NCI-H748 treated with DMSO at 0.1 percent for 48 hours (cell line): ENCODE measurements around the gene PPARG.

Source experiments
- DNase-seq: peaks from one replicate; lab custom pipeline; 2025; lab: John Stamatoyannopoulos, UW

Gene PPARG

DNA sequence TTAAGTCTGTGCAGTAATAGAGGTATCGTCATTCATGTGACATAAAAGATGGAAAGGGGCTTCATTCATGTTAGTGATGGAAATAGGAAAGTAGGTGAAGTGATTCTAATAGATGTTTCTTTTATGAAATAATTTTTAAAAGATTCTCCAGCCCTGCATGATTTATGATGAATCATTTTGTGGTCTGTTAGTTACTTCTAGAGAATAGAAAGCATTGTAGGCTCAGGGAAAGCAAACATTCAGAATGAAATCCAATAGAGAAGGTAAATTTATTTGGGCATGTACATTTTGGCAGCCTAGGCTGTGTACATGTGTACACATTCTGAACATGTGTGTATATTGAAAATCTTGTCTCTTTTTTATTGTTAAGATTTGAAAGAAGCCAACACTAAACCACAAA lies 23.1 kb downstream of the PPARG start:
- DNase-seq, result no peak

DNA sequence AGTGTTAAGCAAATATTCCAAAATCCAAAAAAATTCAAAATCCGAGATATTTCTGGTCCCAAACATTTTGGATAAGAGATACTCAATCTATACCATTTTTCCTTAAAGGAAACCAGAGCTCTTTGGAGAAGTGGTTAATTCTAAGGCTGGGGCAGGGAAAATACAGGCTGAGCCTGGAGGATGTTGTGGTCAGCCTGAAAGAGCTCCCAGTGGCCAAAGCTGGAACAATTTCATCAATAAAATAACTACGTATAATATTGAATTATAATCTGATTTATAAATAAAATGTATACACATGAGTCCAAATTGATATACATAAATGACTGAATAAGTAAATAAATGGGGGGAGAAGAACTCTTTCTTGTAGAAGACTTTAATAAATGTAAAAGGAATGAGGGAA lies 24.6 kb downstream of the PPARG start:
- DNase-seq, result no peak

DNA sequence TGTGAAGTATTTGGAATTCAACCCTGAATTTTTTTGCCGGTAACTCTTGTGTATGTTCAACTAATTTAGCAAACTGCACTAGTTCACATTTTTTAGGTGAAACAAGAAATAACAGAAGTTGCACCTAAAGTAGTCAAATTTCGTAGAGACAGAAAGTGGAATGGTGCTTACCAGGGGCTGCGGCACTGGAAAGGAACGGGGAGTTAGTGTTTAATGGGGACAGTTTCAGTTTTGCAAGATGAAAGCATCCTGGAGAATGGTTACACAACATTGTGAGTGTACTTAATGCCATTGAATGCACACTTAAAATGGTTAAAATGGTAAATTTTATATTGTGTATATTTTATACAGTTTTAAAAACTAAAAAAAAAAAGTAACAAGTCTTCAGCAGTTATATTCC lies 27.4 kb downstream of the PPARG start:
- DNase-seq, result no peak

- no peak for DNase-seq
Observed at GRCh38 chr3:12316729-12317351, 28.0 kb downstream of the PPARG start.

GRCh38 chr3:12317914-12318313 lies 29.0 kb downstream of the PPARG start:
- no peak for DNase-seq

GRCh38 chr3:12318758-12319621 lies 30.1 kb downstream of the PPARG start:
- DNase-seq, result no peak

- DNase-seq, result no peak
Observed at GRCh38 chr3:12321015-12321414, 32.1 kb downstream of the PPARG start.

DNA sequence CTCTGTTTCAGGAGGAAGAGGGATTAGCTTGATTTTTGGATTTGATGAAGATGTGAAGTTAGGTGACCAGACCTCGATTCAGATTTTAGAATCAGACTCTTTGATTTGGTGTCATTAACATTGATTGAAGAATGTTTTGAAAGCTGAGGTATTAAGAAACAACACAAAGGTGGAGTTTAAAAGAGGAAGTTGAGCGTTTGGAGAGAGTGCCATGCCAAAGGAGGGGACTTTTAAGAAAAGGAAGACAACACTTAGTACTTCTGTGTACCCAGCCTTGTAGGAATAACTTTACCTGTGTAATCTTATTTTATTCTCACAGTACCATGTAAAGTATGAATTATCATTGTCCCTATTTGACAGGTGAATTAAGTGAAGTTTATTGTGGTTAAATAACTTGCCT lies 34.4 kb downstream of the PPARG start:
- DNase-seq, result no peak

GRCh38 chr3:12325586-12326515 lies 37.0 kb downstream of the PPARG start:
- no peak for DNase-seq

- DNase-seq, result no peak
Observed at GRCh38 chr3:12327021-12327420, 38.2 kb downstream of the PPARG start.

DNA sequence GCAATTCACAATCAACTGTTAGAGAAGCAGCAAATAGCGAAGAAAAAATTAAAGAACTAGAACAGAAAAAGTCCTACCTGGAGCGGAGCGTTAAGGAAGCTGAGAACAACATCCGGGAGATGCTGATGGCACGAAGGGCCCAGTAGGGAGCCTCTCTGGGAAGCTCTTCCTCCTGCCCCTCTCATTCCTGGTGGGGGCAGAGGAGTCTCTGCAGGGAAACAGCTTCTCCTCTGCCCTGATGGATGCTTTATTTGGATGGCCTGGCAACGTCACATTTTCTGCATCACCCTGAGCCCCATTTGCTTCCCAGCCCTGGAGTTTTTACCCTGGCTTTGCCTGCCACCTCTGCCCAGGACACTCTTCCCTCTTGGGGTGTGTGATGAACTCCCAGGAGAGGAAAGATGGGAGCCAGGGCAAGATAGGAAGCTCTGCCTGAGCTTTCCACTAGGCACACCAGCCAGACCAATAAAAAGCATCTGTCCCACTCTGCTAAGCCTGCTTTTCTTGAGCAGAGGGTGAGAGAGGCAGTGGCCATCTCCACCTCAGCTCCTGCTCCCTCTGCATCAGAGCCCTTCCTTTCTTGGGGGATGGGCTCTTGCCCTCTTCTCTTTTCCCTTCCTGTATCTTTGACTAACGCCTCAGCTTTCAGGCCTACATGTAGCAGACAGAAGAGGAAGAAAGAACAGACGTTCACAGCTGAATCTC lies 39.4 kb downstream of the PPARG start:
- DNase-seq, result no peak

GRCh38 chr3:12328837-12329462 lies 40.1 kb downstream of the PPARG start:
- DNase-seq, result no peak

DNA sequence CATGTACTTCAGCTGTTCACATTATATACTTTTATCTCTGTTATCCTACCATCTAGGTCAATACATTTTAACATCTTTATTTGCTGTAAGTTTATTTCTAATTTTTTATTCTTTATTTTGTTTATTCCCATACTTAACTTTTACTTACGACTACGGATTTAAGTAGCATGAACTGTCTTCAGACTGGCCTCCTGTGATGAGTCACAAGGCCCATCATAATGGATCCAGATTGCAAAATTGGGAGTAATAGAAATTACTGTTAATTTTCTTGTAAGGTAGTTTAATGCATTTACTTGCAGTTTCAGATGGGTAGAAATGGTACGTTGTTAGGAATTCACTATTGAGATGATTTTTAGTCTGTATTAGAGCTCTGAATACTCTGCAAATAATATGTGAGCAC lies 45.9 kb downstream of the PPARG start:
- no peak for DNase-seq

GRCh38 chr3:12335421-12335820 lies 46.6 kb downstream of the PPARG start:
- DNase-seq, result no peak

- DNase-seq, result no peak
Observed at GRCh38 chr3:12336099-12336498, 47.2 kb downstream of the PPARG start.

- DNase-seq, result no peak
Observed at GRCh38 chr3:12338595-12339546, 50.0 kb downstream of the PPARG start.

DNA sequence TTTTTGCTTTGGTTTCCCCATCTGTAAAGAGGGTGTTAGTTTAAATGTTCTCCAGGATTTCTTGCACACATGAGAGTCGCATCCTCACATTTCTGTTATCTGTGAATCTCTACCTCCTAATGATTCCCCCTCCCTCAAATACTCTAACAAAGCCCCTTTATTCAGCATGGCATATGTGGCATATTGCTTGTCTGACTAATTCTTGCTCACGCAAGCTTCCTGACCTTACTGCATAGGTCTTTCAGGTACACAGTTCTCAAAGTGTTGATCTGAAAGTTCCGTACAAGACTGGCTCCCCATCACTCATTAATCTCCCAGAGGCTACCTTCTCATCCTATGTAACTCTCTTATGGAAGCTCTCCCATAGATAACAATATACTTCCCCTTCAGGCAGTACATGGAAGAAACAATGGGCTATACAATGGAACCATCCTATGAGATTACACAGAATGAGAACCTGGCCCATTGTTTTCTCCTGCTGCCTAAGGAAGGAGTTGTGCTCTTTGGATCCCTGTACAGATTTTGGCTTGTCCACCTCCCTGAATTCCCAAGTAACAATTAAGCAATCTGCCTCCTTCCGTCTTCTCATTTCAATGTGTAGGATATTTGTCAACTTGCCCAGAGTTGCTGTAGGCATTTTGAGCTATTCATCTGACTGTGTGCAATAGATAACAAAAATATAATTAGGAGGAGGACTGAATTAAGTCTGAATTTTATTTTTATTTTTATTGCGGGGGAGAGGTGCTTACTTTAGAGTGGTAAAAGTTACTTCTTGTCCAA lies 51.0 kb downstream of the PPARG start:
- DNase-seq, result no peak

GRCh38 chr3:12340506-12340905 lies 51.6 kb downstream of the PPARG start:
- DNase-seq, result no peak

GRCh38 chr3:12342151-12342550 lies 53.3 kb downstream of the PPARG start:
- no peak for DNase-seq
